KMS-11 (cell line): ENCODE data around the gene EPHX1.

Experiments used
- H2AFZ ChIP-seq: fragments of 200-600 bp; sonication (generic); 2 replicates; pipeline ENCODE4 v1.6.1; 2016; ENCODE audit warnings: antibody characterized with exemption, mixed run types, low read depth
- H3K27ac ChIP-seq: fragments of 200-600 bp; sonication (generic); 2 replicates; pipeline ENCODE4 v1.6.1; 2016; ENCODE audit warnings: mild to moderate bottlenecking, mixed run types
- H3K27me3 ChIP-seq: fragments of 200-600 bp; sonication (generic); 2 replicates; pipeline ENCODE4 v1.6.1; 2017; ENCODE audit warnings: mild to moderate bottlenecking, low read depth, mixed run types, moderate library complexity; ENCODE audit not compliant: insufficient read depth
- H3K36me3 ChIP-seq: fragments of 200-600 bp; sonication (generic); 2 replicates; pipeline ENCODE4 v1.6.1; 2017; ENCODE audit warnings: mild to moderate bottlenecking, mixed run types; ENCODE audit not compliant: insufficient read depth
- H3K4me1 ChIP-seq: fragments of 200-600 bp; sonication (generic); 2 replicates; pipeline ENCODE4 v1.6.1; 2016; ENCODE audit warnings: mild to moderate bottlenecking, low read depth, mixed run types; ENCODE audit not compliant: poor library complexity, severe bottlenecking
- H3K4me2 ChIP-seq: fragments of 200-600 bp; sonication (generic); 2 replicates; pipeline ENCODE4 v1.7.0; 2016; ENCODE audit warnings: mild to moderate bottlenecking, mixed run types
- H3K4me3 ChIP-seq: fragments of 200-600 bp; sonication (generic); IDR thresholded peaks from 2 replicates; pipeline ENCODE4 v1.6.1; 2017; ENCODE audit warnings: low read depth, low read length, mixed read lengths; ENCODE audit not compliant: insufficient read depth
- H3K79me2 ChIP-seq: fragments of 200-600 bp; sonication (generic); 2 replicates; pipeline ENCODE4 v1.6.1; 2016; ENCODE audit warnings: low read depth, mixed run types; ENCODE audit not compliant: insufficient read depth
- H3K9ac ChIP-seq: fragments of 200-600 bp; sonication (generic); 2 replicates; pipeline ENCODE4 v1.6.1; 2016; ENCODE audit warnings: mild to moderate bottlenecking, mixed run types
- H4K20me1 ChIP-seq: fragments of 200-600 bp; sonication (generic); 2 replicates; pipeline ENCODE4 v1.6.1; 2016; ENCODE audit warnings: mild to moderate bottlenecking, mixed run types; ENCODE audit not compliant: insufficient read depth
- CTCF ChIP-seq: fragments of 200-600 bp; sonication (generic); conservative IDR thresholded peaks from 2 replicates; pipeline ENCODE4 v1.6.1; 2017; ENCODE audit warnings: low read depth, mild to moderate bottlenecking, antibody characterized with exemption, low read length, moderate library complexity, mixed read lengths

Gene EPHX1

GRCh38 chr1:225873281-225873850 lies 63.4 kb downstream of the EPHX1 start:
- Histone ChIP-seq H3K4me2 (no peak overlapping the region), H3K79me2 (peaks cover 5% of the 10 kb centered on the region; the same call in 1 of the 2 replicates), H3K4me3 (no peak overlapping the region), H2AFZ (no peak overlapping the region), H3K9ac (no peak overlapping the region), H3K4me1 (peaks cover 22% of the 10 kb centered on the region), H3K27me3 (no peaks in the 10 kb centered on the region), H3K27ac (no peak overlapping the region), H4K20me1 (no peaks in the 10 kb centered on the region), H3K36me3 (peaks cover 7% of the 10 kb centered on the region; the same call in 1 of the 2 replicates)
- no peak for TF ChIP-seq CTCF

- Histone ChIP-seq H4K20me1 (no peaks in the 10 kb centered on the region), H3K4me1 (peaks cover 33% of the 10 kb centered on the region), H3K4me3 (no peak overlapping the region), H2AFZ (no peak overlapping the region), H3K27ac (no peak overlapping the region), H3K79me2 (peaks cover 16% of the 10 kb centered on the region; the same call in 1 of the 2 replicates), H3K9ac (no peak overlapping the region), H3K4me2 (no peak overlapping the region), H3K36me3 (peaks cover 7% of the 10 kb centered on the region; the same call in 1 of the 2 replicates), H3K27me3 (no peaks in the 10 kb centered on the region)
- TF ChIP-seq CTCF: no peak
Observed at GRCh38 chr1:225874431-225874830, 64.5 kb downstream of the EPHX1 start.

GRCh38 chr1:225875044-225875815 lies 65.3 kb downstream of the EPHX1 start:
- Histone ChIP-seq H4K20me1 (no peaks in the 10 kb centered on the region), H3K9ac (no peak overlapping the region), H3K27ac (no peak overlapping the region)

DNA sequence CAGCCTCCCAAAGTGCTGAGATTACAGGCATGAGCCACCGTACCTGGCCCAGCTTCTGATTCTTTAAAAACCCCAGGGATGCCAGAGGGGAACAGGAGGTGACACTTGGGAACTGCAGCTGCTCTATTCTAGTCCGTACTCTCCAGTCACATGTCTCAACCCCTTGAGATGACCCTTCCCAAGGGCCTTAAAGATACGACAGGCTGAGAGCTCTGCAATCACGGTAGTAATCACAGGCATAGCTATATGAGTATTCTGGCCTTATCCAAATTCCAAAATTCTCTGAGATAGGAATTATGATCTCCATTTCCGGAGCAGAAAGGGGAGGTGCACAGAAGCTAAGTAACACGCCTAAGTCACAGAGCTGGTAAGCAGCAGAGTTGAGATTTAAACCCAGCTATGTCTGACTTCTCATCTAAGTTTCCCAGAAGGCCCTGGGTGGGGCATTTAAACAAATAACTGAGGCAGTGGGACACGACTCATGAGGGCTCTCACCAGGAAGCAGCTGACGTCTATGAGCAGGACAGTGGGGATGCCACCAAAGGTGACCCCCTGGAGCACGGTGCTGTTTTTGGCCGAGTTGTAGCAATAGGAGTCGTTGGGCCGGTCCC lies 67.1 kb downstream of the EPHX1 start:
- Histone ChIP-seq H3K4me3 (no peak overlapping the region), H3K4me2 (no peak overlapping the region), H2AFZ (no peak overlapping the region), H3K79me2 (peaks cover 29% of the 10 kb centered on the region; the same call in 1 of the 2 replicates), H3K4me1 (peaks cover 55% of the 10 kb centered on the region), H3K9ac (no peak overlapping the region), H3K27me3 (no peaks in the 10 kb centered on the region), H3K27ac (no peak overlapping the region), H4K20me1 (no peaks in the 10 kb centered on the region), H3K36me3 (no peaks in the 10 kb centered on the region)
- TF ChIP-seq CTCF: no peak

More at GRCh38 chr1:225875044-225875815, 65.3 kb downstream of the EPHX1 start:
- H3K27me3 ChIP-seq: no peaks in the 10 kb centered on the region
- peaks cover 5% of the 10 kb centered on the region; the same call in 1 of the 2 replicates for H3K36me3 ChIP-seq
- peaks cover 41% of the 10 kb centered on the region for H3K4me1 ChIP-seq
- no peak overlapping the region for H3K4me2 ChIP-seq
- H3K79me2 ChIP-seq: peaks cover 19% of the 10 kb centered on the region; the same call in 1 of the 2 replicates
- no peak for TF ChIP-seq CTCF
- no peak overlapping the region for H3K4me3 ChIP-seq
- H2AFZ ChIP-seq: no peak overlapping the region
